ENCODE data around the gene LEAP2.

LEAP2 gene

DNA sequence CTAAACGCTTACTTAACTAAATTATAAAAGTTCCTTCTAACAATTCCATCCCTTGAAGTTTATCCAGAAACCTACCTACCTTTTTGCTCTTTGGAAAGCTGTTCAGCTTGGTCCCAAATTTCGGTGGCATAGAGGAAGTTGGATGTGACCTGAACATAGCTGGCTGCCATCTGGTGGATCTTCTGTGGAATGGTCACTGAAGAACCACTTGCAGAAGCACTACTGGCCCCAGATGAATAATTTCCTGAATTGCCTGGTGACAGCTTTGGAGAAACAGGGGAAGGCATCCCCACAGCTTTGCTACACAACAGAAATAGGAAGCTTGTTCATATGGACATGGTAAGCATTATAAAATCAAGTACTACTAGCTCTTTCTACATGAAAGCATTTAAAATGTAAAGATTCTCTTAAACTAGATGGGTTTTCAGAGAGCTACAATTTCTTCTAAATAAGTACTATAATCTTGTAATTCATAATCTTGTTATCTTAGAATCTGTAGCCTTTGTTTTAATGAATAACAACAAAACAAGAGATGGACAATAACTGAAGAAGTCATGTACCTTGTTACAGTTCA, 9.9 kb downstream of the LEAP2 start:
- peak; percentile 20 for DNase-seq

DNA sequence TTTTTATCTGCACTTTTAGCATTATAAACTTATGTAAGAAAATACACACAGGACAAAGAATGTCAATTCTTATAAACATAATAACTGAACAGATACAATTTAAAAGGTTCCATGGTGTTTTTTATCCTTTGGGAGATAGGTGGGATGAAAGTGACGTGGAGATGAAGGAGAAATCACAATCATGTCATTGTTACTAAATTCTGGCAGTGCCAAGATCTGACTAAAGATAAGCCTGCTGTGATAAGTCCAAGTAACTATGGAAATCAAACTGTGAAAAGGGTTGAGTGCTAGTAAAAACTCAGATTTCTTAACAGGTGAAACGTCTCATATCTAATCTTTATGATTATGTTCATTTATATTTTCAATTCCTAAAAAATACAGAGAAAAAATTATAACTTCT, 11.1 kb downstream of the LEAP2 start:
- no peak for DNase-seq

DNA sequence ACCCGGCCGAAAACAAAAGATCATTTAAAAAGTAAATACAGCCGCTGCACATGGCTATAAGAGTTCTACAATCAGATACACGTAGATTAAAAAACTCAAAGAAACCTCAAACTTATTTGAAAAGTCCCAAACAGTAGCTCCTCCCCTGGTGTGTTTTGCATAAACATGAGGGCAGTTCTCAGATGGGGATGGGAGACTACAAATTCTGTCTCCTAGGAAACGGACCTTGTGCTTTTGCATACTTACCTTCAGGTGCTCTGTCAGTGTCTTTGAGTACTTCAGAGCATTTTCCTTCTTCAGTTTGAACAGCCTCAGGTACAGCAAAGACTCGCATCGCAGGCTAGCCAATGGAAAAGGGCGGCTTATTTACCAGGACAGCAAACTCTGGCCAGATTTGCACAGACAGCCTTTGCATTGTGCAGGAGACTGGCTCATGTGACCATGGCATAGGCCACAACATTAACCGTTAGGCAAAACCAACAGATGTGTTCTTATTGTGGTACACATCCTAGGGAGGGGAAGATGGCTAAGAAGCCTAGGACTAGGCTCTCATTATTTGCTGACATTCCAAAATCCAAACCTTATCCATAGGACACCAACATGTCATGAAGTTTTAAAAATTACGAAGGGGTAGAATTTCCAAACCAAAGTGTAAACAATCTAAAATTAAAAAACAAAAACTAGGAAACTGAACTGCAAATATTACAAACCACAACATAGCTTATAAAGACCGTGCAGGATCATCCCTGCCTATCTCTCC, 12.8 kb downstream of the LEAP2 start:
- no peak for DNase-seq

DNA sequence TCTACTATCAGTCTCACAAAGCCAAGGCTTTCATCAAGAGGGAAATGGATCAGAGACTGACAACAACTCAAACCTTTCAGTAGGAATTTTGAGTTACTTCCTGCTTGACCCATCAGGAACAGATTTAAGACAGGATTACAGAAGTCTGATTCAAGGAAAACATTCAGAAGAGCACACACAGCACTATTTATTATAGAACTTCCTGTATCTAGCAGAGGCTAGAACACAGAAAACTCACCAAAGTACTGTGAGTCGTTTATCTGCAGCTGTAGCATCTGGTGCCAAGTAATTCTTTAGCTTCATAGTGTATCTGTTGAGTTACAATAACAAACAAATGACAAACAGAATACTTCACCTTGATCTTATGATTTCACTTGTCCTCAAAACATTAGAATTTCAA, 13.8 kb downstream of the LEAP2 start:
- DNase-seq, result no peak

DNA sequence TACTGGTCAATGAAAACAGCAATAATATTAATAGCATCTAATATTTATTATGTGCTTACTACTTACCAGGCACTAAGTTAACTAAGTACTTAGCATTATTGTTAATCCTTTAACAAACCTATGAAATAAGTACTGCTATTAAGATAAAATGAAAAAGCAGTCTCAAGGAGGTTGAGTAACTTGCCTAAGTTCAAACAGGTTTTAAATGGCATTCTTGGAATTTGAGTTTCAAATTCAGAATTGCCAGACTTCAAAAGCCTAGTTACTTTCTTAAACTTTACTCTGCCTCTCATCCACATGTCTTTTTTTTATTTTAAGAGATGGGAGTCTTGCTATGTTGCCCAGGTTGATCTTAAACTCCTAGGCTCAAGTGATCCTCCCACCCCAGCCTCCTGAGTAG, 16.0 kb downstream of the LEAP2 start:
- DNase-seq, result no peak

DNA sequence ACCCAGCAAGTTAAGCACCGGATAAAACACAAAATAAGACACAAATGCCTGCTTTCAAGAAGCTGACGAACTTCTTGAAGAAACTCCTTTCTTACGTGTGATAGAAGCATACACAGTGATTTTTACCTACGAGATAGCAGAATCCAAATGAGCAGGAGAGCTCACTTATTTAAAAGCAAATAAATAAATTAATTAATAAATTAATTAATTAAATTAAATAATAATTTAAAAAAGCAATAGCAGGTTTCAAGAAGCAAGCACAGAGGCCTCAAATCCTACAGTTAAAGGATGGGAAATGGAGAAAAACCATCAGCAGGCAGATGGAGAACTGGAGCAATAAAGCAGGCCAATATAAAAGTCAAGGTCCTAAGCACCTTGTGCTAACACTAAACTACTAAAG, 17.3 kb downstream of the LEAP2 start:
- DNase-seq, result no peak

DNA sequence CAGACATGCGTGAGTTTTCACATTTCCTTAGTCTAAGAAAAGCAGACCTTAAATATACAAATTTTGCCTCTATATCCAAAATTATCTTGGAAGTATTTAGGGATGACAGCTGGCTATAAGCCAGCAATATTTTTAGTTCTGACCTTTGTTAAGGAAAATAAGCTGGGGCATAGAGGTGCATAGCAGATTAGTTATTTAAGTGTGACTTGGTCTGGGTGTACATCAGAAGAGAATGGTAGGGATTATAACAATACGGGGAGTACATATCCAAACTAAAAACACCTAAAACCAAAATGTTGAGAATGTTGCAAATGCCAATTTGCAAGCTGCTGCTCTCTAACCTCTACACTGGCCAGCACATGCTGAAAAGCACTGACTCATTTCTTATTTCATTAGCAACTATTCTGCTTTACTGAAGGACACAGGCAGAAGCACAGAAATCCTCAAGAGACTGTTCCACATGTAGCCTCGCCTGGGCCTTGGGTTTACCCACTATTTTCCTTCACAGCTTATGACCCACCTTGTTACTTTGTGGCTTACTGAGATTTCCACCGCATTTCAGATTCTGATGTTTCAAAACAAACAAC, 22.3 kb downstream of the LEAP2 start:
- no peak for DNase-seq

DNA sequence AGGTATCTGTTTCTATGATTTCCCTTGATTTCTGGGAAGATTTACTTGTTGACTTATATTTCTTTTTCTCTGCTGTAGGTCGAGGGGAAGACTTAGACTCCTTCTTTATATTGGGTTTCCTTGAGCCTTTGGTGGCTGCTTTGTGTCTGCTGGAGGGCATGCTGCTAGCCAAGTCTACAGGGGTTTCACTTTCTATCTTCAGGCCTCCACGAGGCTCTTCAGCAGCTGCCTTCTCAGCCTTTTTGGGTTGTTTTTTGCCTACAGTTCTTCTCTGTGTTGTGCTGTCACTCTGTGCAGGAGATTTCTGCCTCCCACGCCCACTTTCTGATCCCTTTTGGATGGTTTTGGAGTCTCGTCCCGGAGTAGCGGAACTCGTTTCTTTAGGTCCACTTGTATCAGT, 23.2 kb downstream of the LEAP2 start:
- no peak for DNase-seq

DNA sequence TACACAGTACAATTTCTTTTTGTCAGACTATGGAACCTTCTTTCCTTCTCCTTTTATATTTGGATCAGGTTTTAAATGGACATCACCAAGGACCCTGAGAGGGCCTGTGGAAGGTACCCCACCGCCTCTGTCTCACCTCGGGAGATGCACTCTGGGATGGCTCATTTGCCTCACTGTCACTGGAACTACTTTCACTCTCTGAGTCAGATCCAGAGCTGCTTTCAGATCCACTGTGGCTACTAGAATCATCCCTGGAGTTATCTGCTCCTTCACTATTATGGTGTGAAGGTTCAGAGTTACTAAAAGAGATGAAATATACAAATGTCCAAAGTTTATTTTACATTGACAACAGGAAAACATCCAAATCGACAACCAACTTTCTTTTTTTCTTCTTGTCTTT, 24.6 kb downstream of the LEAP2 start:
- no peak for DNase-seq

DNA sequence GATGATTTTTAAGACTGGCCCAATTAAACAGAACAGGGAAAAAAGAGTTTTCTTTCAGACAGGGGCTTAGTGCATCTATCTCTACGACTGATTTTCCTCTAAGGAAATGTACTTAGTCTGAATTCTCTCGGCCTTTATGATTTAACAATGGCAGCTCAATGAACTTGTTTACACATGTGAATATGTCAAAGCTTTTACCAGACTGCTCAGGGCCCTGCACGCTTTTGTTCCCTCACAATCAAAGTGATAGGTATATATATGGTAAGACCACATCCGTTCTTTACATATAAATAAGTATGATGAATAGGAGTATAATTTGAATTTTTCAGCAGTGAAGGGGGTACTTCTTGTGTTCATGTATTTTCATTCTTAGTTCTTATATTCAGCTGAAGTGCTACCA, 27.6 kb downstream of the LEAP2 start:
- DNase-seq, result no peak

DNA sequence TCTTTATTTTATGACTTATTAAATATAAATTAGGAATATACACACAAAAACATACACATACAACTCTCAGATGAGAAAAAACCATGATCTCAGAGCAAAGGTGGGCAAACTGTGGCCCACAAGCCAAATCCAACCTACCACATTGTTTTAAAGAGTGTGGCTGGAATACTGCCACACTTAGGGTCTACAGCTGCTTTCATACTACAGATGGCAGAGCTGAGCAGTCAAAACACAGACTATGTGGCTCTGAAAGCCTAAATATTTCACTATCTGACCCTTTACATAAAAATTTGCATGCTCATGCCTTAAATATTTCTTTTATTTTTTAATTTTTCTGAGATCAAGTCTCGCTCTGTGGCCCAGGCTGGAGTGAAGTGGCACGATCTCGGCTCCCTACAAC, 28.3 kb downstream of the LEAP2 start:
- no peak for DNase-seq

DNA sequence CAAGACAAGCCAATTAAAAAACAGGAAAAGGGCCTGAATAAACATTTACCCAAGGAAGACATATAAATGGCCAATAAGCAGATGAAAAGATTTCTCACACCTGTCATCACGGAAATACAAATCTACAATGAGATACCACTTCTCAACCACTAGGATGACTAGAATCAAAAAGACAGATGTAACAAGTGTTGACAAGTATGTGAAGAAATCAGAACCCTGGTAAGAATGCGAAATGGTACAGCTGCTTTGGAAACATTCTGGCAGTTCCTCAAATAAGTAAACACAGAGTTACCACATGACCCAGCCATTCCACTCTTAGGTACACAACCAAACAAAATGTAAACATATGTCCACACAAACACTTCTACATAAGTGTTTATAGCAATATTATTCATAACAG, 32.5 kb downstream of the LEAP2 start:
- no peak for DNase-seq

DNA sequence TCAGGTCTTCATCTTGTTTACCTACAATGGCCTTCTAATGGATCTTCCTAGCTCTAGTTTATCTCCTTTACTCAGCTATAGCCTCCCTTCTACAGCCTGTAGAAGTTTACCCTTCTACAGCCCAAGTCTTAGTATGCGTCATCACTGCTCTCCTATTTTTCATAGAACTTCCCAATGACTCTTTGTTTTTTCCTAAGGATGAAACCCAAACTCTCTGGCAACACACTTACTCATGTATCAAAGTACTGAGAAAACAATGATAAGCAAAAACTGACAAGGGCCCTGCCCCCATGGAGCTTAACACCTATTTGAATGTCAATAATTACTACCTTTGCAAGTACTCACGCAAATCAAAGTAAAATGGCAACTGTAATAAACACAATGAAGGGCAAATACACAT, 33.7 kb downstream of the LEAP2 start:
- DNase-seq, result no peak

DNA sequence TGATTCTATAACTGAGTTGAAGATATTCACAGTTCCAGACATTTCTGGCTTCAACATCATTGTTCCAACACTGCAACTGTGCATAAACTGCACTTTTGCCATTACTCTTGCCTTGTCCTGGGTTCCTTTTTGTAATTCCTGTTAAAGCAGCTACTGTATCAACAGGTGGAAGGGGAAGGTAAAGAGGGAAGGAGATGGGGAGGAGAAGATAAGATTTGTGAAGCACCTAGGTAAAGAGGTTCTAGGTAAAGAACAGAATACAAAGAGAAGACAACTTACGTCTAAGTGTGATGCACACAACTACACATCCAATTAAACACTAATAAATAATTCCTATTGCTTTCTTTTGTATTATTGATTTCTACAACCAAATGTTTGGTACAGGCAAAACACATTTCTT, 36.2 kb downstream of the LEAP2 start:
- DNase-seq, result no peak

DNA sequence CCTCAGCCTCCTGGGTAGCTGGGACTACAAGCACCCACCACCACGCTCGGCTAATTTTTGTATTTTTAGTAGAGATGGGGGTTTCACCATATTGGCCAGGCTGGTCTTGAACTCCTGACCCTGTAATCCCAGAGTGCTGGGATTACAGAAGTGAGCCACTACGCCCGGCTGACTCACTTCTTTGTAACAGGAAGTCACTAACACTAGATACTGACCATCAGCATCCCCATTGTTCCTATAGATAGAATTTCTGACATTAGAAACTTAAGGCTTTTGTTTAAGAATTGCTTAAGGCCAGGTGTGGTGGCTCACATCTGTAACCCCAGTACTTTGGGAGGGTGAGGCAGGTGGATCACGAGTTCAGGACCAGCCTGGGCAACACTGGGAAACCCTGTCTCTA, 42.2 kb downstream of the LEAP2 start:
- no peak for DNase-seq

DNA sequence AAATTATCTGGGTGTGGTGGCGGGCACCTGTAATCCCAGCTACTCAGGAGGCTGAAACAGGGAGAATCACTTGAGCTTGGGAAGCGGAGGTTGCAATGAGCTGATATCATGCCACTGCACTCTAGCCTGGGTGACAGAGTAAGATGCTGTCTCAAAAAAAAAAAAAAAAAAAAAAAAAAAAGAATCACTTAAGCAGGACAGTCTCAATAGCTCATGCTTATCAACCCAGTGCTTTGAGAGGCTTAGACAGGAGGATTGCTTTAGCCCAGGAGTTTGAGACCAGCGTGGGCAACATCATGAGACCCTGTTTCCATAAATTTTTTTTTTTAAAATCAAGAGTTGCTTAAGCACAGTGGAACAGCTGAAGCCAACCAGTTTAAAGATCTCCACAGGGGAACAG, 42.6 kb downstream of the LEAP2 start:
- DNase-seq, result no peak
